Kidney tubule cell (primary cell): Measurements from ENCODE around the gene SYCN.
"Not testable (repeated sequence)": the region's sequence is repeated elsewhere in the genome, so short reads cannot be mapped to it uniquely, and the experiment has no call there.

Source experiments
- DNase-seq: peaks from one replicate; pipeline ENCODE4 v3.0.0-alpha.2; 2018; ENCODE audit warnings: low spot score

The SYCN gene

DNA sequence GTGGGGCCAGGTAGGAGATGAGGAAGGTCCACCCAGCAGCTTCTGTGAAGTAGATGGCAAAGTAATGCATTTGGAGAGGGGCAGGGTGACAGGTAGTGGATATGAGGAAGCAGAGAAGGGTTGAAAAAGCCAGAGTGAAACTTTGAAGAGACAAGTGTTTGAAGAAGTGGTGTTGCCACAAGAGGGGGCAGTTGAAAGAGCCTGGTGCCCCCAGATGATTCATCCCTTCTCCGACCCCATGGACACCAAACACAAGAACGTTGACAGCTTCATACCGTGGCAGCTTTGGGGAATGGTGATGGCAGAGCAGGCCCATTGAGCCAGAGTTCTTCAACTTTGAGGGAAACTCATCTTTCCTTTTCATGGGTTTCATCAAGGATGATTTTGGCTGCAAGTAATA is 20.8 kb upstream of the SYCN start:
- DNase-seq = no peak

- DNase-seq = peak; percentile 9
These were observed 19.7 kb upstream of the SYCN start for GRCh38 chr19:39223703-39224279.

- not testable (repeated sequence) for DNase-seq
These were observed 15.0 kb upstream of the SYCN start for GRCh38 chr19:39219108-39219507.

- DNase-seq = no peak
These were observed 14.4 kb upstream of the SYCN start for GRCh38 chr19:39218230-39219007.

DNA sequence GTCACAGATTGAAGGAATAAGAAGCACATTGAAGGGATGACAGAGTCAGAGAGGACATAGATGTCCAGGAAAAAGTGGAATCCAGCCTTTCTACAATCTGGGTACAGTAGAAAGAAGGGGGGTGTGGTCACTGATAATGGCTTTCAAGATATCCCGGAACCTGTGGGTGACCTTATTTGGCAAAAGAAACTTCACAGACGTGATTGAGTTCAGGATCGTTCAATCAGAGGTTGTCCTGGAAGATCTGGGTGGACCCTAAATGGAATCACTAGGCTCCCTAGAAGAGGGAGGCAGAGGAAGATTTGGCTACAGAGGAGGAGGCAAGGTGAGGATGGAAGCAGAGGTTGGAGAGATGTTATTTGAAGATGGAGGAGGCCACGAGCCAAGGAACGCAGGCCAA is 13.0 kb upstream of the SYCN start:
- no peak for DNase-seq

DNA sequence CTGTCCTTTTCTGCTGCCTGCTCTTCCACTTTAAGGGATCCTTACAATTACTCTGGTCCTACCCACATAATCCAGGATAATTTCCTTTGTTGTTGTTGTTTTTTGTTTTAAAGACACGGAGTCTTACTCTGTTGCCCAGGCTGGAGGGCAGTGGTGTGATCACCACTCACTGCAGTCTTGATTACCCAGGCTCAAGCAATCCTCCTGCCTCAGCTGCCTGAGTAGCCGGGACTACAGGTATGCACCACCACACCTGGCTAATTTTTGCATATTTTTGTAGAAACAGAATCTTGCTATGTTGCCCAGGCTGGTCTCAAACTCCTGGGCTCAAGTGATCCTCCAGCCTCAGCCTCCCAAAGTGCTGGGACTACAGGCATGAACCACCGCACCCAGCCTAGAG is 11.3 kb upstream of the SYCN start:
- not testable (repeated sequence) for DNase-seq

DNA sequence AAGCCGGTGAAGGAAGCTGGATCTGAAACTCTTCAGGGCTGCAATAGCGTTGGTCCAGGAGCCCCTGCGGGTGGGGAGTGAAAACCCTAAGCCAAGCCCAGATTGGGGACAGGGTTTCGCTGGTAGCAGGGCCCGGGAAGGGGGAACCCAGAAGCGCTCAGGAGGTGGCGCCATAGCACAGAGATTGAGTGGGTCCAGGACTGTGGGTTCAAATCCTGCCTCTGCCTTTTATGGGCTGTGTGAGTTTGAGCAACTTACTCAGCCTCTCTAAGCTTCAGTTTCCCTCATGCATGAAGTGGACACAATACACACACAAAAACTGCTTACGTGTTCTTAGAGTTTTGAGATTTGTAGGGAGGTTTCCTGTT is 8.3 kb upstream of the SYCN start:
- no peak for DNase-seq

DNA sequence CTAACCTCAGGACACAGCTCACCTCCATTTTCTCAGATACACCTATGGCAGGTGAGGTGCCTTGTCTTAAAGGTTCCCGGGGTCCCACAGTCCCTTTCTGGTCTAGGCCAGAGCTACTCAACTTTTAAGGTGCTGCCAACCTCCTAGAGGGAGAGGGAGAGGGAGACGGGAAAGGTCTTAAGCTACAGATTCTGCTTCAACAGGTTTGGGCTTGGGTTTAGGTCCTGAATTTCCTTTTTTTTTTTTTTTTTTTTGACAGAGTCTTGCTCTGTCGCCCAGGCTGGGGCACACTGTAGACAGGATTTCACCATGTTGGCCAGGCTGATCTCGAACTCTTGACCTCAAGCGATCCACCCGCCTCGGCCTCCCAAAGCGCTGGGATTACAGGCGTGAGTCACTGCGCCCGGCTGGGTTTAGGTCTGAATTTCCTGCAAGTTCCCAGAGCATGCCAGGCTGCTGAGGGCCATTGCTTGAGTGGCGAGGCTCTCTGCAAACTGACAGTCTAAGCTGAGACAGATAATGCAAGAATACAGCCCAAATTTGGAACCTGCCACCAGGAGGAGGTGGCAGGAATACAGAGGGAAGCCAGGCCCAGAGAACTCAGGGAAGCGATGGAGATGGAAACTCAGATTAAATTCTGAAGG is 7.8 kb upstream of the SYCN start:
- DNase-seq = no peak

GRCh38 chr19:39209196-39209595 is 5.1 kb upstream of the SYCN start:
- no peak for DNase-seq

GRCh38 chr19:39208175-39208795 is 4.2 kb upstream of the SYCN start:
- no peak for DNase-seq

DNA sequence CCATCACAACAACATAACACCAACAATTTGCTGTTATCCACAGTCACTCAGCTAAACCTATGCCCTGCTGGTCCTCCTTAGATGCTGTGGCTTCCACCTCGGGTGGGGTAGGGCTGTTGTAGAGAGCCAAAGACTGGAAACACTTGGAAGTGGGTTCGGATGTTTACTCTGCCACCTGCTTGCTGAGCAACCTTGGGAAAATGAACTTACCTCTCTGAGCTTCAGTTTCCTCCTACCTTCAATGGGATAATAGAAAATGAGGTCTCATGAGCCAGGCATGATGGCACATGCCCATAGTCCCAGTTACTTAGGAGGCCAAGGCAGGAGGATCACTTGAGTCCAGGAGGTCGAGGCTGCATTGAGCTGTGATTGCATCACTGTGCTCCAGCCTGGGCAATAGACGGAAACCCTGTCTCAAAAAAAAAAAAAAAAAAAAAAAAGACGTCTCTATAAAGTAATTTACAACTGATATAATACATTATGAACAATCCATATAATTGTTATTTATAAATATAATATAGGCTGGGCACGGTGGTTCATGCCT is 3.3 kb upstream of the SYCN start:
- DNase-seq = no peak

- DNase-seq = no peak
These were observed 2.1 kb upstream of the SYCN start for GRCh38 chr19:39206122-39206521.

DNA sequence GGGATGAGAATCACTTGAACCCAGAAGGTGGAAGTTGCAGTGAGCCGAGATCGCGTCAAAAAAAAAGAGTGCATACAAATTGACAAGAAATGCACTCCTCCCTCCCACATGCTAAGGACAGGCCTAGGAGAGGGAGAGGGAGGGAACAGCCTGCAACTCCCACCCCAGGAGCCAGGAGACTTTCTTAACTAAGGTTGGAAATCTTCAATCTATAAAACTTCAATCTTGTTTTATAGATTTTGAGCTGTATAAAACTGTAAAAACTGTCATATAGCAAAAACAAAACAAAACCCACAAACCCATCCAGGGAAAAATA is 1.3 kb upstream of the SYCN start:
- no peak for DNase-seq

DNA sequence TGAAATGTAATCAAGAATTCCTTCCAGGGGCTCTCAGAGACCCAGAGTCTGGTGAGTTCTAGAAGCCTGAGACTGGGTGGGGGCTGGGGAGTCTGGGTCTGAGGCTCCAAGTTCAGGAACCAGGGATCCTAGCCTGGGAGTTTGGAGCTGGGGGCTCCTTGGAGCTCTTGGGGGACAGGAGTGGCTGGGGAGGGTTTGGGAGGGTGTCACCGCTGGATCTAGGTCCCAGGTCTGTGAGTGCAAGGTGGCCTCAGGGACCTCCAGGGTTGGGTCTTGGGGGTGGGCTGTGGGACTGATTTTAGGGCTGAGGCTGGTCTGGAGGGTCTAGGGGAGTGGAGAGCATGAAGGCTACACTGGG is 1.1 kb downstream of the SYCN start:
- no peak for DNase-seq

GRCh38 chr19:39200803-39201115 is 3.3 kb downstream of the SYCN start:
- DNase-seq = no peak

DNA sequence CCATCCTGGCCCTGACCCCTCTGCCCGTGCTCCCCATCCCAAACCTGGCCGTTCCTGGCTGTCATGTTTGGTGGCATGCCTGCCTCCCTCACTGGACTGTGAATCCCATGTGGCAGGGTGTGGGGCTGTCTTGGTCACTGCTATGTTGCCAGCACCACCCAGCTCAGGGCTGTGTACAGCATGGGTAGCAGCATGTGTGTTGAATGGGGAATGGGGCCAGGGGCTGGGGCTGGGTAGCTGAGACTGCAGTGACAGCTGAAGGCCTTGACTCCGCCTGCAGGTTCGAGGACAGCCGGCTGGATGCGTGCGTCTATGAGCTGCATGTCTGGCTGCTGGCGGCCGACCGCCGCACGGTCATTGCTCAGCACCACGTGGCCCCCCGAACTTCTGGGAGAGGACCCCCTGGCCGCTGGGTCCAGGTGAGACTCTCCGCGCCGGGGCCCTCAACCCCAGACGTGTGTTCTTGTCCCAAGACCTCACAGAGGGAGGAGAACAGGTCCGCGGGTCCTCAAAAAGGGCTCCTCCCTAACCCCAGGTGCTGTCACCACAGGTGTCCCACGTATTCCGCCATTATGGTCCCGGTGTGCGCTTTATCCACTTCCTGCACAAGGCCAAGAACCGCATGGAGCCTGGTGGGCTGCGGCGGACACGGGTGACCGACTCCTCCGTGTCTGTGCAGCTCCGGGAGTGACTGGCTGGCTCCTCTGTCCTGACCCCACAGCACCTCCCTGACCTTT is 3.8 kb downstream of the SYCN start:
- DNase-seq = no peak

DNA sequence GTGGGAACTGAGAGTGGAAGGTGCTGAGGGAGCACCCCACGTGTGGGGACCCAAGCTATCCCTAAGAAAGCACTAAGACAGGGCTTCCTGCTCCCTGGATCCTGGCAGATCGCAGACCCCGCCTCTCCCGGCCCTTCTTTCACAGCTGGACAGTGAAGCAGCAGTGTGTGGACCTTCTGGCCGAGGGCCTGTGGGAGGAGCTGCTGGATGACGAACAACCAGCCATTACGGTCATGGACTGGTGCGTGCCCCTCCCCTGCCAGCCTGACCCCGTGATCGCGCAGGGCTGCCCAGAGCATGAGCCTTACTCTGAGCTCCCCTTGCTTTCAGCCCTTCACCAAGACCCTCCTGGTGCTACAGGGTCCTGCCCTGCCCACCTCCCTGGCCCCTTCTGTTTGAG is 5.0 kb downstream of the SYCN start:
- DNase-seq = peak; percentile 80

DNA sequence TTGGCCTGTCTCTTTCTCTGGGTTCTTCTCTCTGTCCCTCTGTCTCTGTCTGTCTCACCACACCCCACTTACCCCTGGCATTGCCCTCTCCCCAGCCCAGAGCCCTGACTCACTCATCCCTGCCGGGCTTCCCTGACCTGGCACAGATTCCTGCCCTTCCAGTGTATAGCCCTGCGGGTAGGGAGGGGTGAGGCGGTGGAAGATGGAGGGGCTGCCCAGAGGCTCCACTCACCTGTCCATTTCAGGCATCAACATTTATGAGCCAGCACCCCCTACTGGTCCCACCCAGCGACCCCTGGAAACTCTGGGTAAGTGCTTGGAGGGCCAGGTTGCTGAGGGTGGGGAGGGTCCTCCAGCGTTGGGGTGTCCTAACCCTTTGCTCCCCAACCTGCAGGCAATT is 6.3 kb downstream of the SYCN start:
- DNase-seq = peak; percentile 20

DNA sequence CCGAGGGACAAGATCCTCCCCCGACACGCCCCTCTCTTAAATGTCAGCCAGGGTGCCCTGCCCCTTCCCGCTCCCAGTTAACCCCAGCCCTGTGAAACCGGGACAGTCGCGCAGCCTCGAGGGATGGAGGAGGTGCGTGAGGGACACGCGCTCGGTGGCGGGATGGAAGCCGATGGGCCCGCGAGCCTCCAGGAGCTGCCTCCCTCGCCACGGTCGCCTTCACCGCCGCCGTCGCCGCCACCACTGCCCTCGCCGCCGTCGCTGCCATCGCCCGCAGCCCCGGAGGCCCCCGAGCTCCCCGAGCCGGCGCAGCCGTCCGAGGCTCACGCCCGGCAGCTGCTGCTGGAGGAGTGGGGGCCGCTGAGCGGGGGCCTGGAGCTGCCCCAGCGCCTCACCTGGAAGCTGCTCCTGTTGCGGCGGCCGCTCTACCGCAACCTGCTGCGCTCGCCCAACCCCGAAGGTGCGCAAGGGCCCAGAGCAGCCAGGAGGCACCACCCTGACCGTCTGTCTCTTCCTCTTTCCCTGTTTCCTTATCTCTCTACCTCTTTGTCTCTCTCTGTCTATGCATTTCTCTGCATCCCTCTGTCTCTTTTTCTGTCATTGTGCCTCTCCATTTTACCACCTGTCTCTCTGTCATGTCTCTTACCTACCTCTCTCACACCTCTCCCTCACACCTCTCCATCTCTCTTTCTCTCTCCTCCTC is 7.1 kb downstream of the SYCN start, which contains the start of gene NCCRP1:
Gene NCCRP1 (plus strand): TSS at position 105 of the 703 bp plus-strand sequence. CDS start 19 bp downstream, at position 124.
- DNase-seq = no peak

DNA sequence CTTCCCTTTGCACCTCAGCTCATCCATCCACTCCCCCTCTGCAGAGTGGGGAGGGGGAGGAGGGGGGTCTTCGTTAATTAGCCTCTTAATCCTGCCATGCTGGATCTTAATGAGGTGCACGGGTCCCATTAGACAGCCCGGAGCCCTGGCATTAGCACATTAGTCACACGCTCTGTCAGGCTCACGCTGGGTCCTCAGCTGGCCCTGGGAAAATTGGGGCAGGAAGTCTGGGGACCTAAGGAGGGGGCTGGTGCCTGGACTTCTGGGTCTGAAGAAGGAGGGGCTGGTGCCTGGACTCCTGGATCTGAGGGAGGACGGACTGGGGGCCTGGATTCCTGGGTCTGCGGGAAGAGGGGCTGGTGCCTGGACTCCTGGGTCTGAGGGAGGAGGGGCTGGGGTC is 7.7 kb downstream of the SYCN start:
- DNase-seq = no peak

DNA sequence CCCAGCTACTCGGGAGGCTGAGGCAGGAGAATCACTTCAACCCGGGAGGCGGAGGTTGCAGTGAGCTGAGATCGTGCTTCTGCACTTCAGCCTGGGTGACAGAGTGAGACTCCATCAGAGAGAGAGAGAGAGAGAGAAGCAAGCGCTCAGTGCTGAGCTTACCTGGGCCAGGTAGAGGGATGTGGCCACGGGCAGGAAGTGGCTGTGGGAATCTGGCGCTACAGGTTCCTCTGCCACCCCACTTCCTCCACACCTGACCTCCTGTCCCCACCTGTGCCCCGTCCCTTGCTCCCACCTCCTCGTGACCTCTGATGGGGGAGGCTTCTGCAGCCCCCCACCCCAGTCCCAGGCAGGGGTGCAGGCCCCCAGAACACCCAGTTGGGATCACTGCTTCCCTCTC is 8.3 kb downstream of the SYCN start:
- DNase-seq = no peak
